CD14-positive monocyte (primary cell): ENCODE measurements around the gene PCDH10. TPM values are rescaled to one million over a fixed set of nuclear protein-coding genes. Genes with fewer than 3 reads are reported as not detected.

Experiments used
- DNase-seq, 3 donors: peaks; one replicate each; pipeline ENCODE4 v3.0.0-alpha.2; 2011 to 2022
- H2AFZ ChIP-seq: 2 replicates; pipeline ENCODE4 v1.6.0; 2012; ENCODE audit warnings: mild to moderate bottlenecking, low read depth, low read length, inconsistent platforms; ENCODE audit not compliant: insufficient read depth, poor library complexity, severe bottlenecking
- H3K27ac ChIP-seq, 2 donors: 1 replicate in 1 of 2; 2 replicates in 1 of 2; pipeline ENCODE4 v1.5.1; 2012 to 2013; ENCODE audit warnings: low read length in 2 of 2, control low read depth in 1 of 2, inconsistent platforms in 1 of 2, low read depth in 1 of 2, mild to moderate bottlenecking in 1 of 2
- H3K27me3 ChIP-seq, 2 donors: one replicate each; pipeline versions ENCODE4 v1.6.0 to v1.6.1; 2011 to 2013; ENCODE audit warnings: low read length in 2 of 2; ENCODE audit not compliant: control insufficient read depth in 2 of 2, insufficient read depth in 2 of 2
- H3K36me3 ChIP-seq, 2 donors: replicated peaks in 1 of 2; 1 replicate in 1 of 2; 2 replicates in 1 of 2; pipeline versions ENCODE4 v1.5.1 to v1.6.1; 2012 to 2013; ENCODE audit warnings: low read length in 2 of 2, control low read depth in 1 of 2, inconsistent platforms in 1 of 2, mild to moderate bottlenecking in 1 of 2; ENCODE audit not compliant: insufficient read depth in 2 of 2, control insufficient read depth in 1 of 2
- H3K4me1 ChIP-seq, 2 donors: 1 replicate in 1 of 2; 2 replicates in 1 of 2; pipeline versions ENCODE4 v1.5.1 to v1.6.1; 2012 to 2013; ENCODE audit warnings: low read length in 2 of 2, control low read depth in 1 of 2, inconsistent platforms in 1 of 2, mild to moderate bottlenecking in 1 of 2, moderate library complexity in 1 of 2; ENCODE audit not compliant: insufficient read depth in 2 of 2, control insufficient read depth in 1 of 2
- H3K4me2 ChIP-seq: replicated peaks from 2 replicates; pipeline ENCODE3; 2012; ENCODE audit warnings: low read length, moderate library complexity, mild to moderate bottlenecking; ENCODE audit not compliant: poor library complexity, severe bottlenecking; ENCODE audit errors: extremely low read depth
- H3K4me3 ChIP-seq, 3 experiments: fragments of 200-600 bp in 1 of 3; sonication (generic) in 1 of 3; replicated peaks in 1 of 3; 1 replicate in 2 of 3; 2 replicates in 1 of 3; pipeline ENCODE4 v1.5.1; 2011 to 2013; ENCODE audit warnings: low read length in 3 of 3, mild to moderate bottlenecking in 3 of 3, control low read depth in 2 of 3, low read depth in 2 of 3, inconsistent platforms in 1 of 3, moderate library complexity in 1 of 3
- H3K79me2 ChIP-seq: 2 replicates; pipeline ENCODE4 v1.6.0; 2012; ENCODE audit warnings: mild to moderate bottlenecking, control low read depth, inconsistent platforms, low read length, moderate library complexity; ENCODE audit not compliant: insufficient read depth
- H3K9ac ChIP-seq: 2 replicates; pipeline ENCODE4 v1.6.0; 2017; ENCODE audit warnings: low read length, mild to moderate bottlenecking; ENCODE audit not compliant: insufficient read depth, poor library complexity, severe bottlenecking
- H3K9me3 ChIP-seq, 2 donors: replicated peaks in 1 of 2; 1 replicate in 1 of 2; 2 replicates in 1 of 2; pipeline versions ENCODE4 v1.5.1 to v1.6.1; 2012 to 2013; ENCODE audit warnings: low read length in 2 of 2, control low read depth in 1 of 2; ENCODE audit not compliant: control insufficient read depth in 1 of 2, insufficient read depth in 1 of 2
- H4K20me1 ChIP-seq: 2 replicates; pipeline ENCODE4 v1.6.0; 2012; ENCODE audit warnings: mild to moderate bottlenecking, low read length, control low read depth, moderate library complexity; ENCODE audit not compliant: insufficient read depth
- H3K27ac Mint-ChIP-seq, 7 donors: one replicate each; pipeline ENCODE4 v1.8.0; 2020; ENCODE audit warnings: mild to moderate bottlenecking in 7 of 7, mixed read lengths in 7 of 7, moderate library complexity in 6 of 7, inconsistent platforms in 2 of 7
- H3K27me3 Mint-ChIP-seq, 3 donors: one replicate each; pipeline ENCODE4 v1.8.0; 2021 to 2022; ENCODE audit warnings: low read depth in 3 of 3, mild to moderate bottlenecking in 3 of 3, mixed read lengths in 3 of 3, moderate library complexity in 3 of 3, inconsistent platforms in 1 of 3
- H3K36me3 Mint-ChIP-seq, 2 donors: one replicate each; pipeline ENCODE4 v1.8.0; 2020; ENCODE audit warnings: mixed read lengths in 2 of 2, inconsistent platforms in 1 of 2, mild to moderate bottlenecking in 1 of 2
- H3K4me1 Mint-ChIP-seq: one replicate; pipeline ENCODE4 v1.8.0; 2020; ENCODE audit warnings: mild to moderate bottlenecking, mixed read lengths
- H3K4me3 Mint-ChIP-seq, 2 donors: one replicate each; pipeline ENCODE4 v1.8.0; 2020; ENCODE audit warnings: mild to moderate bottlenecking in 2 of 2, mixed read lengths in 2 of 2, moderate library complexity in 1 of 2
- H3K9me3 Mint-ChIP-seq, 7 donors: one replicate each; pipeline ENCODE4 v1.8.0; 2020 to 2022; ENCODE audit warnings: mixed read lengths in 7 of 7, mild to moderate bottlenecking in 6 of 7, moderate library complexity in 6 of 7, inconsistent platforms in 2 of 7
- CTCF ChIP-seq: fragments of 200-600 bp; IDR thresholded peaks from one replicate; pipeline ENCODE4 v1.8.0; 2022; ENCODE audit warnings: antibody characterized with exemption, mild to moderate bottlenecking
- WGBS: methylation state at CpG from one replicate; pipeline ENCODE4 v1.1.5; 2013; ENCODE audit warnings: missing lambda C conversion rate; ENCODE audit not compliant: insufficient coverage; 5-methylcytosine and 5-hydroxymethylcytosine counted together
- intact Hi-C, 2 donors: fragments of 100-400 bp; cut with micrococcal nuclease; formaldehyde crosslinking; loops; one replicate each; pipeline versions ENCODE4 v1.15.0 to v1.15.1; 2023
- polyA plus RNA-seq, 3 donors: library from polyadenylated mRNA; depleted of rRNA in 1 of 3; unstranded in 2 of 3; stranded (reverse) in 1 of 3; fragments of 300-500 nt in 2 of 3; fragments of >200 nt in 1 of 3; fragmentation: Illumina TruSeq in 2 of 3; gene quantifications; 1 replicate in 2 of 3; 2 replicates in 1 of 3; pipeline ENCODE4 v1.2.3, GENCODE V29; 2012 to 2021

PCDH10 gene
- polyA plus RNA-seq, 3 donors, result not detected

GRCh38 chr4:133146574-133147241 is 2.4 kb upstream of the PCDH10 start:
- H2AFZ ChIP-seq, result no peak overlapping the region
- H3K4me3 Mint-ChIP-seq, result peak overlapping the region in 1 of 2 donors; percentile 70

DNA sequence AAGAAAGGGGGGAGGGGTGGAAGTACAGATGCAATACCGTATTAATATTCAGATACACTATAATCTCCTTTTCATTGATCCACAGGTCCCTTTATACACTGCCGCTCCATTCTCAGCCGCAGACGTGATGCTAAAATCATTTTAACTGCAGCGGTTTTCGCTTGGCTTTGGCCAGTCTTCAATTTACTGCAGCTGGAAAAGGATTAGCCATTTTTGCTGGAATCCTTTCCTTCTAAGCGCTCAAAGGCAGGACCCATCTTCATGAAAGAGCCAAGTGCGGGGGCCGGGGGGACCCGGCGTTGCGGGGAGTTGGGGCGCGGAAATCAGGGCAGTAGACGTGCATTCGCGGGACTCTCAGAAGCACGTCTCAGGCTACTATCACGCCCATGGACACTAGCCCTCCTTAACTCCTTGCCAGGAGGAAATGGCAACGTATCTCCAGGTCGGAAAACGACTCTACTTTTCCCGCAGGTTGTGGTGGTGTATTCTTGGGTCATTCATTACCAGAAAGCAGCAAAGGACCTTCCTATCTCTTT is 1.7 kb upstream of the PCDH10 start:
- peak overlapping the region in 1 of 2 donors; percentile 70 for H3K4me3 Mint-ChIP-seq

More at GRCh38 chr4:133146574-133147241, 2.4 kb upstream of the PCDH10 start:
- no peak overlapping the region for H3K4me3 ChIP-seq
- peaks cover 4 to 41% of the 10 kb centered on the region in 2 donors for H3K9me3 ChIP-seq
- no peaks in the 10 kb centered on the region for H3K36me3 ChIP-seq
- H3K9me3 Mint-ChIP-seq, result peaks cover 4 to 36% (median 19%) of the 10 kb centered on the region in 7 donors
- H3K4me1 ChIP-seq, result peaks cover 0 to 7% of the 10 kb centered on the region in 2 donors
- peaks cover 4 to 8% of the 10 kb centered on the region in 2 donors for H3K36me3 Mint-ChIP-seq
- H4K20me1 ChIP-seq, result no peaks in the 10 kb centered on the region
- no peak overlapping the region for H3K4me2 ChIP-seq
- no peak for DNase-seq
- WGBS, result 2% methylated on average over 20 of the region's 29 CpGs
- H3K27ac ChIP-seq, result no peak overlapping the region
- H3K9ac ChIP-seq, result no peak overlapping the region
- peaks cover 63 to 81% (median 74%) of the 10 kb centered on the region in 3 donors for H3K27me3 Mint-ChIP-seq
- H3K27me3 ChIP-seq, result peaks cover 66 to 84% of the 10 kb centered on the region in 2 donors
- H3K79me2 ChIP-seq, result no peaks in the 10 kb centered on the region
- H3K4me1 Mint-ChIP-seq, result peaks cover 19% of the 10 kb centered on the region
- intact Hi-C loops, result no loop called here
- TF ChIP-seq CTCF, result peak; percentile 37
- H3K27ac Mint-ChIP-seq, result no peak overlapping the region

More for the DNA sequence above, 1.7 kb upstream of the PCDH10 start:
- Histone ChIP-seq H3K9ac (no peak overlapping the region), H3K27ac (no peak overlapping the region), H3K27me3 (peaks cover 66 to 89% of the 10 kb centered on the region in 2 donors), H3K9me3 (peaks cover 4 to 41% of the 10 kb centered on the region in 2 donors), H3K36me3 (no peaks in the 10 kb centered on the region), H3K79me2 (no peaks in the 10 kb centered on the region), H2AFZ (no peak overlapping the region), H3K4me1 (peaks cover 0 to 7% of the 10 kb centered on the region in 2 donors), H4K20me1 (no peaks in the 10 kb centered on the region), H3K4me2 (no peak overlapping the region), H3K4me3 (no peak overlapping the region)
- peaks cover 19% of the 10 kb centered on the region for H3K4me1 Mint-ChIP-seq
- no peak for DNase-seq
- no peak overlapping the region for H3K27ac Mint-ChIP-seq
- peaks cover 4 to 8% of the 10 kb centered on the region in 2 donors for H3K36me3 Mint-ChIP-seq
- 3% methylated on average over 11 of the region's 23 CpGs for WGBS
- intact Hi-C loops, result no loop called here
- peaks cover 4 to 37% (median 21%) of the 10 kb centered on the region in 7 donors for H3K9me3 Mint-ChIP-seq
- no peak for TF ChIP-seq CTCF
- peaks cover 67 to 88% (median 81%) of the 10 kb centered on the region in 3 donors for H3K27me3 Mint-ChIP-seq
